Stimulated activated CD8-positive, alpha-beta memory T cell treated with anti-CD3 and anti-CD28 coated beads, Interleukin-7, amount 100 ng/mL, for 4 hours (primary cell): ENCODE results near the gene NCAPD2.
"Not testable (repeated sequence)": the region's sequence is repeated elsewhere in the genome, so short reads cannot be mapped to it uniquely, and the experiment has no call there.

Source experiments
- DNase-seq, 2 donors: peaks; one replicate each; pipeline ENCODE4 v3.0.0-alpha.2; 2020; ENCODE audit warnings: low read depth in 2 of 2

Gene NCAPD2

GRCh38 chr12:6465467-6466183, 28.3 kb upstream of the NCAPD2 start:
- no peak for DNase-seq

DNA sequence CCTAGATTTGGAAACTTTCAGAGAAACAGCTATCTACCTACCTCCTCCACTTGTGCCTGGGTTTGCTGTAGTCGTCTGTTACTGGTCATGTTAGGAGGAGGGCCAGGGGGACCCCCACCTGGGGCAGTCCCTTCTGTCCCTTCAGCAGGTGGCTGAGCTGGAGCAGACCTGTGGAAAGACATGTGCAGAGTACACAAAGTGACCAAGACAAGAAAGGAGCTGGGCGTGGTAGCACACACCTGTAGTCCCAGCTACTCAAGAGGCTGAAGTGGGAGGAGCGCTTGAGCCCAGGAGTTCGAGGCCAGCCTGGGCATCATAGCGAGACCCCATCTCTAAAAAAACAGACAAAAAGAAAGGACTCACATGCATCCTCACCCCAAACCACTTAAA, 27.7 kb upstream of the NCAPD2 start:
- DNase-seq = no peak

GRCh38 chr12:6466751-6467150, 27.2 kb upstream of the NCAPD2 start:
- DNase-seq = not testable (repeated sequence)

- not testable (repeated sequence) for DNase-seq
These were observed 26.2 kb upstream of the NCAPD2 start for GRCh38 chr12:6467571-6468282.

GRCh38 chr12:6468283-6468575, 25.7 kb upstream of the NCAPD2 start:
- no peak for DNase-seq

GRCh38 chr12:6469092-6469491, 24.8 kb upstream of the NCAPD2 start:
- no peak for DNase-seq

DNA sequence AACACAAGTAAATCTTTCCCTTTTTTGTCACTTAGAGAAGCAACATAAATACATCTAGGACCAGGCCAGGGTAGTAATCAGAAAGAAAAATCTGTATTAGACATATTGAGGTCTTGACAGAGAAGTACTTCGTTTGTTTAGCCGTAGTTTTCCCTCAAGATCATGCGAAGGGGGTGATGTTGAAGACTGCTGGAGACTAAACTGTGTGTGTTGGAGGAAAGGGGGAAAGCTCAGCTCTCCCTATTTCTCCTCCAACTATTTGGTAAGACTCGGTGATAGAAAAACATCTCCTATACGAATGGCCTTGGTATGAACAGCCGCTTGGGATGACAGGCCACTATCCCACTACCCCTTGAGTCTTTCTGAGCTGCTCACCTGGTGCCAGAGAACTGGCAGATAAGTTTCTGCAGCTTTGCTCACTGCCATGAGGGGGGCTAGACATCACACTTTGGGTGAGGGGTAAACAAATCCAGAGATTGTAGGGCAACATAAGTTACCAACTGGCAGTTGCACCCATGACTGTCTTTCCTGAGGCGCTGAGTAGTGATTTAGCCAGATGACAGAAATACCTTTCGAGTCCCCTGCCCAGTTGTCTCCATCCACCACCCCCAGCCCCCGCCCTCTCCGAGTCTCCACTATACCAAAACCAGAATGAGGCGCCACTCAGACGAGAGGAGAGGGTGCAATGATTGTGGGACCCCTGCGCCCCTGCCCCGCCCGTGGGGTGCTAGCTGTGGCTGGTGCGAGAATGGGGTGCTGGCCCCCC, 24.1 kb upstream of the NCAPD2 start:
- DNase-seq = no peak

GRCh38 chr12:6470375-6471163, 23.3 kb upstream of the NCAPD2 start, which contains the start of gene VAMP1:
TSS of gene VAMP1 (minus strand) at chr12:6470677. CDS start at chr12:6470531, 146 bp downstream.
- DNase-seq = peak; percentile 92 to 95

- no peak for DNase-seq
These were observed 21.9 kb upstream of the NCAPD2 start for GRCh38 chr12:6471989-6472360.

DNA sequence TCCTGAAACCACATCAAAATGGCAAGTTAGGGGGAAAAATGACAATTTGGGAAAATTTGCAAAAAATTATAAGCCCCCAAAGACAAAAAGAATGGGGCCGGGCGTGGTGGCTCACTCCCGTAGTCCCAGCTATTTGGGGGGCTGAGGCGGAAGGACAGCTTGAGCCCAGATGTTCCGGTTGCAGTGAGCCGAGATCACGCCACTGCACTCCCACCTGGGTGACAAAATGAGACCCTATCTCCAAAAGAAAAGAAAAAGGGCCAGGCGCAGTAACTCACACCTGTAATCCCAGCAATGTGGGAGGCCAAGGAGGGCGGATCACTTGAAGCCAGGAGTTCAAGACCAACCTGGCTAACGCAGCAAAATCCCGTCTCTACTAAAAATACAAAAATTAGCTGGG, 21.4 kb upstream of the NCAPD2 start:
- no peak for DNase-seq

DNA sequence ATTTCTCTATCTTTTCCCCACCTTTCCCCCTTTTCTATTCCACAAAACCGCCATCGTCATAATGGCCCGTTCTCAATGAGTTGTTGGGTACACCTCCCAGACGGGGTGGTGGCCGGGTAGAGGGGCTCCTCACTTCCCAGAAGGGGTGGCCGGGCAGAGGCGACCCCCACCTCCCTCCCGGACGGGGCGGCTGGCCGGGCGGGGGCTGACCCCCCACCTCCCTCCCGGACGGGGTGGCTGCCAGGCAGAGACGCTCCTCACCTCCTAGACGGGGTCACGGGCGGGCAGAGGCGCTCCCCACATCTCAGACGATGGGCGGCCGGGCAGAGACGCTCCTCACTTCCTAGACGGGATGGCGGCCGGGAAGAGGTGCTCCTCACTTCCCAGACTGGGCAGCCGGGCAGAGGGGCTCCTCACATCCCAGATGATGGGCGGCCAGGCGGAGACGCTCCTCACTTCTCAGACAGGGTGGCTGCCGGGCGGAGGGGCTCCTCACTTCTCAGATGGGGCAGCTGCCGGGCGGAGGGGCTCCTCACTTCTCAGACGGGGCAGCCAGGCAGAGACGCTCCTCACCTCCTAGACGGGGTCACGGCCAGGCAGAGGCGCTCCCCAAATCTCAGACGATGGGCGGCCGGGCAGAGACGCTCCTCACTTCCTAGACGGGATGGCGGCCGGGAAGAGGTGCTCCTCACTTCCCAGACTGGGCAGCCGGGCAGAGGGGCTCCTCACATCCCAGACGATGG, 18.5 kb upstream of the NCAPD2 start:
- DNase-seq = not testable (repeated sequence)

GRCh38 chr12:6476489-6476888, 17.4 kb upstream of the NCAPD2 start:
- DNase-seq = no peak

DNA sequence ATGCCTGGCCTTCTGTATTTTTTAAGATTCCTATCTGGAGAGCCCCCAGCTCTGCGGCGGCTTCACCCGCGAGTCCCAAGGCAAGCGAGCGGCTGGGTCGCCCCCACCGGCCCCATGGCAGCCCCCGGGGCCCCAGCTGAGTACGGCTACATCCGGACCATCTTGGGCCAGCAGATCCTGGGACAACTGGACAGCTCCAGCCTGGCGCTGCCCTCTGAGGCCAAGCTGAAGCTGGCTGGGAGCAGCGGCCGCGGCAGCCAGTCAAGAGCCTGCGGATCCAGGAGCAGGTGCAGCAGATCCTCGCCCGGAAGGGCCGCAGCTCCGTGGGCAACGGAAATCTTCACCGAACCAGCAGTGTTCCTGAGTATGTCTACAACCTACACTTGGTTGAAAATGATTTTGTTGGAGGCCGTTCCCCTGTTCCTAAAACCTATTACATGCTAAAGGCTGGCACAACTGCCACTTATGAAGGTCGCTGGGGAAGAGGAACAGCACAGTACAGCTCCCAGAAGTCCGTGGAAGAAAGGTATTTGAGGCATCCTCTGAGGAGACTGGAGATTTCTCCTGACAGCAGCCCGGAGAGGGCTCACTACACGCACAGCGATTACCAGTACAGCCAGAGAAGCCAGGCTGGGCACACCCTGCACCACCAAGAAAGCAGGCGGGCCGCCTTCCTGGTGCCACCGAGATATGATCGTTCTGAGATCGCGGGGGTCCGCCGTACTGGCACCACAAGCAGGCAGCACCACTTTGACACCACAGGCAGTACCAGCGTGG, 16.1 kb upstream of the NCAPD2 start:
- not testable (repeated sequence) for DNase-seq

DNA sequence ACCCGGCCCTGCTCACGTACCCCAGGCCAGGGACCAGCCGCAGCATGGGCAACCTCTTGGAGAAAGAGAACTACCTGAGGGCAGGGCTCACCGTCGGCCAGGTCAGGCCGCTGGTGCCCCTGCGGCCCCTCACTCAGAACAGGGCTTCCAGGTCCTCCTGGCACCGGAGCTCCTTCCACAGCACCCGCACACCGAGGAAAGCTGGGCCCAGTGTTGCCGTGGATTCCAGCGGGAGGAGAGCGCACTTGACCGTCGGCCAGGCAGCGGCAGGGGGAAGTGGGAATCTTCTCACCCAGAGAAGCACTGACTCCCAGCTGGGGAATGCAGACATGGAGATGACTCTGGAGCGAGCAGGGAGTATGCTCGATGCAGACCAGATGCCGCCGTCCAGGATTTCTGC, 15.5 kb upstream of the NCAPD2 start:
- DNase-seq = no peak

DNA sequence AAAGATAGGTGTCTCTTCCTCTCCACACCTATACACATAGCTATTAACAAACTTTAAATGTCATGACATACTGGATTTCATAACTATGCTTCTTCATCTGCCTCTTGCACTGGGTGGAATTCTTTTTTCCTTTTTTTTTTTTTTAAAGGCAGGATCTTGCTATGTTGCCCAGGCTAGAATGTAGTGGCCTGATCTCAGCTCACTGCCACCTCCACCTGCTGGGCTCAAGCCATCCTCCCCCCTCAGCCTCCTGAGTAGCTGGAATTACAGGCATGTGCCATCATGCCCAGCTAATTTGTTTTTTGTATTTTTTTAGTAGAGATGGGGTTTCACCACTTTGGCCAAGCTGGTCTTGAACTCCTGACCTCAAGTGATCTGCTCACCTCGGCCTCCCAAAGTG, 5.7 kb upstream of the NCAPD2 start:
- DNase-seq = no peak

DNA sequence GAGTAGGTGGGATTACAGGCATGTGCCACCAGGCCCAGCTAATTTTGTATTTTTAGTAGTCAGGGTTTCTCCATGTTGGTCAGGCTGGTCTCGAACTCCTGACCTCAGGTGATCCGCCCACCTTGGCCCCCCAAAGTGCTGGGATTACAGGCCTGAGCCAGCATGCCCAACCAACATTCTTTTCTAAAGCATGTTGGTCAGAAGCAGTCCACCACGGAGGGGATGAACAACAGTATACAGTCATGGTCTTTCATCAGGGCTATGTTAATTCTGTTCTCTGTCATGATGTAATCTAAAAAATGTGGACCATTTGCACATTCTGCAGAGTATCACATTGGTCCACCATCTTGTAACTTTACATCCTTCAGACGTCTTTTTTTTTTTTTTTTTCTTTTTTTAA, 4.5 kb upstream of the NCAPD2 start:
- DNase-seq = no peak

- DNase-seq = not testable (repeated sequence)
These were observed 3.2 kb upstream of the NCAPD2 start for GRCh38 chr12:6490673-6491072.

DNA sequence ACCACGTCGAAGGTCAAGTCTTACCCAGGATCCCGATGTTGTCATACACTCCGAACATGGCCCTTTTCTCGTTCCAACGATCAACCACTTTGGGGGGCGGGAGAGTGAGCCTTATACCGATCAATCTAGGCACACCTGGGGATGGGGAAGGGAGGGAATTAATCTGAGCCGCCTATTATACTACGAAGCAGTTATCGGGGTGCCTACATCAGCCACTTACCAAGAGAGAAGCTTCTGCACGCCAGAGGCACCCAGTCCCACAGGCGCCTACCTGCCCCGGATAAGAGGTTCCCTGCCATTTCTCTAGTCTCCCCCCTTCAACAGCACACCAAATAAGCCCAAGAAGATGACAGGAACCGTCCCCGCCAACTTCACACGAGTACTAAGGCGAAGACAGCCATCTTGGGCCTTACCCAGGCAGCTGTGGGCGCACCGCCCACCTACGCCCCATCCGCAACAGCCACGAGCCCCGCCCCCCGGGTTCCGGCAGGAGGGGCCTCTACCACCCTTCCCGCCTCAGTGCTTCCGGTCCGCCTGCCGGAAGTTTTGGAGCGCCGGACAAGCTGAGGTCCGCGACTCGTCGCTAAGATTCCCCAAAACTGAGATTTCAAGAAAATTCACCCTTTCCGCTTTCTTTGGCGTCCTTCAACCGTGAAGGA, 935 bp upstream of the NCAPD2 start, which contains the start of gene MRPL51:
Gene MRPL51 (minus strand): TSS at position 425 of the 659 bp plus-strand sequence. CDS start 126 bp downstream, at position 299.
- DNase-seq = peak; percentile 93 to 95

- DNase-seq = no peak
These were observed 399 bp downstream of the NCAPD2 start for GRCh38 chr12:6494258-6494743.

DNA sequence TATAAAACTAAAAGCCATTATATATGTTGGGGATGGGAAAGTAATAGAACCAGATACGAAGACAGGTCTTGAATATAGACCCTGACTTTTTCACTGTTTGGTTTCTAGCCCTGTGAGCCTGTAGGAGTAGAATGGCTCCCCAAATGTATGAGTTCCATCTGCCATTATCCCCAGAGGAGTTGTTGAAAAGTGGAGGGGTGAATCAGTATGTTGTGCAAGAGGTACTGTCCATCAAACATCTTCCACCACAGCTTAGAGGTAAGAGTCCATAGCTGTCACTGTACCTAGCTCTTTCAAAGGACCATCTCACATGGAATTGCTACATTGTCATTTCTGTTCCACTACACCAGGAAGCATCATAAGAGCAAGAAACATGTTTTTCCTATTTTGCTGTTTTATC, 1.1 kb downstream of the NCAPD2 start:
- no peak for DNase-seq
